Activated T-cell treated with anti-CD3 and anti-CD28 coated beads, Interleukin-2, amount 50 U/mL, for 48 hours (primary cell): ENCODE results near the gene WFDC11.

Source experiments
- DNase-seq, 2 experiments: peaks; one replicate each; pipeline ENCODE4 v3.0.0-alpha.2; 2020

The WFDC11 gene

DNA sequence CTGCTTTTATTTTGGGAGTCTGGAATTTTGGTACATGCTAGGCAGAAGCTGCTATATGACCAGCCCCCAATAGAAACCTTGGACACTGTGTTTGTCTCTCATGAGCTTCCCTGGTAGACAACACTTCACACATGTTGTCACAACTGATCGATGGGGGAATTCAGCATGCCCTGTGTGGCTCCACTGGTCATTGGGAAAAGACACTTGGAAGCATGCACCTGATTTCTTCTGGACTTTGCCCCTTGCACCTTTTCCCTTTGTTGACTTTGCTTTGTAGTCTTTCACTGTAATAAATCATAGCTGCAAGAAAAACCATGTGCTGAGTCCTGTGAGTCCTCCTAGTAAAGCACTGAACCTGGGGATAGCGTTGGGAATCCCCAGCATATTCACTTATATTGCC lies 48.4 kb downstream of the WFDC11 start:
- DNase-seq: no peak

DNA sequence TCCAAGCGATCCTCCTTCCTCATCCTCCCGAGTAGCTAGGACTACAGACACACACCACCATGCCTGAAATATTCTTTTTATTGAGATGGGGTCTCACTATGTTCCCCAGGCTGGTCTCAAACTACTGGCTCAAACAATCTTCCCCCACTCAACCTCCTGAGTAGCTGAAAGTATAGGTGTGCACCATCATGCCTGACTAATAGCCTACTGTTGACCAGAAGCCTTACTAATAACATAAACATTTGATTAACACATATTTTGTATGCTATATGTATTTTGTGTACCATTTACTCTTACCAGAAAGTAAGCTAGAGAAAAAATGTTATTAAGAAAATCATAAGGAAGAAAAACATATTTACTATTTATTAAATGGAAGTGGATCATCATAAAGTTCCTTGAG lies 52.4 kb downstream of the WFDC11 start:
- no peak for DNase-seq

DNA sequence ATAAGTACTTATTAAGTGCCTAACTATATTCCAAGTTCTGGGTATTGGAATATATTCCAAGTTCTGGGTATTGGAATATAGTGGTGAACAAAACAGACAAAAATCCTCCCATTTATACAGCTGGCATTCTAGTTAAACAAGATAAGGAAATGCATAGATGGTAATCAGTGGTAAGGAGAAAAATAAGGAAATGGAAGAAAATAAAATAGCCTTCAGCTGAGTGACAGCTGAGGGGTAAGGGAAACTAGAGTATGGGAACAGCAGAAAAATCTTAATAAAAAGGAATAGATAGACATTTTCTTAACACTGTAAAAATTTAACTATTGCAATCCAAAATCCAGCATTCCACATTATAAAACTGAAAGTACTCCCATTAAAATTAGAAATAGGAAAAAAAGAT lies 57.7 kb downstream of the WFDC11 start:
- DNase-seq: no peak

- peak; percentile 70 to 72 for DNase-seq
Measured at GRCh38 chr20:45611054-45611453, 59.0 kb downstream of the WFDC11 start.

DNA sequence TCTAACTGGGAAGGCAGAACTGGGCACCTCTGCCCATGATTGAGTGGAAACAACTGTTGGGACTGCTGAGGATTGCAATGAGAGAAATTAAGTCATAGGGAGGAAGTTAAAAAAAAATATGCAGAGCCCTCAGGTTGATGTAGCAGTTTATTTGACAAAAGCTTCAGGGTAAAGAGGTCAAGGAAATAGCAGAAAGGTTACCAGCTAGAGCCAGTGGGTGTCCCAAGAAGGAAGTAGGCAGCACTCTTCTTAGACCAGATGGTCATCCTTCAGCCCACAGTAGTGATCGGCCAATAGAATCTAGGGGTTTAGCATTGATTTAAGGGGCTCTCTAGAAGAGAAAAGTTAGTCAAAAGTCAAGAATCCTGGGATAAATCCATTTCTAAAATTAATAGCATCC lies 62.2 kb downstream of the WFDC11 start:
- no peak for DNase-seq
